ENCODE data around the gene CERS6. TPM values are rescaled to one million over a fixed set of nuclear protein-coding genes. Genes with fewer than 3 reads are reported as not detected.

Gene CERS6
- polyA plus RNA-seq, 1 donor (not counting 4 experiments of a cell fraction or from before 2014, with no cell fraction given): 19.5 TPM

DNA sequence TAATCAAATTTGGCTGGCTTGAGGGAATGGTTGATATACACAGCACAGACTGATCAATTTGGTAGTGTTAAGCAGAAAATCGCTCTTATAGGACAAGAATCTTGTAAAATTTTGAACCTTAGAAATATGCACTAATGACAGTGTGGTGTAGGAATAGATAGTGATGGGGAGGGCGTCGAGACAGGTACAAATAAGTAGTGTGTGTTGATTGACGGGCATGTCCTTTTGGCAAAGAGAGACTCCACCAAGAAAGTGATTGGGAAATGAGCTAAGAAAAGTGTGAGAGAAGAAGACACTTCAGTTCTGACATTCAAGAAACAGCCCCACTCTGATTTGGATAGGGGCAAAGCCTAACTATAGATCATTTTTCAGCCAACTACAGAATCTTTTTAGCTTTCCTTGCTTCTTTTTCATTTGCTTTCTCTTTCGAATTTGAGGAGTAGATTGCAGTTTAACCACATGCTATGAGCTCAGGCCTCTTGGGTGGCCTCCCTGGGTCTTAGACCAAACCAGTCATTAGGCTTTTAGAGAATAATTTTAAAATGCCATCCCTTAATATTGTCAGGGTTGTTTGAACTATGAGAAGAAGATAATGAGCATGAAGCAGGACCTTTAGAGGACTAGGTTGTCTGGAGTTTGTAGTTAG, 127.1 kb downstream of the CERS6 start:
- H3K4me1 ChIP-seq (ENCODE audit: control insufficient read depth, extremely low read depth, insufficient read depth, low read length): peaks cover 34% of the 10 kb centered on the region
- peak overlapping the region; percentile 95 for H3K27ac ChIP-seq (ENCODE audit: control insufficient read depth, insufficient read depth, low read length)
- no peaks in the 10 kb centered on the region for H3K9me3 ChIP-seq (ENCODE audit: control insufficient read depth, low read depth, low read length)
- H3K9me1 ChIP-seq (ENCODE audit: control insufficient read depth, extremely low read depth, insufficient read depth, low read length): no peaks in the 10 kb centered on the region
- peak overlapping the region in 1 of 3 experiments; percentile 7 for H3K4me3 ChIP-seq (ENCODE audit: control insufficient read depth in 2 of 3, extremely low read depth in 1 of 3, insufficient read depth in 2 of 3, low read depth in 1 of 3, low read length in 3 of 3)
- dilution Hi-C loops (cut with MboI; ENCODE audit: extremely low pct_ligation_motif_present, low sequenced_read_pairs): no loop called here
- H2AFZ ChIP-seq (ENCODE audit: control insufficient read depth, low read length): no peak overlapping the region
- peaks cover 30% of the 10 kb centered on the region for H3K79me2 ChIP-seq (ENCODE audit: control insufficient read depth, insufficient read depth, low read length)
- H3K36me3 ChIP-seq (ENCODE audit: control insufficient read depth in 2 of 2, extremely low read depth in 1 of 2, insufficient read depth in 2 of 2, low read length in 2 of 2): peaks cover 0 to 1% of the 10 kb centered on the region in 2 experiments
- H3K4me2 ChIP-seq (ENCODE audit: control insufficient read depth, extremely low read depth, insufficient read depth, low read depth, low read length): peak overlapping the region; percentile 75
- FAIRE-seq (peak; percentile 32), DNase-seq (ENCODE audit: low read depth, low spot score) (no peak)
- no peaks in the 10 kb centered on the region for H3K27me3 ChIP-seq (ENCODE audit: control insufficient read depth, extremely low read depth, insufficient read depth, low read length)
- H4K20me1 ChIP-seq (ENCODE audit: control insufficient read depth, extremely low read depth, insufficient read depth, low read length): no peaks in the 10 kb centered on the region
- TF ChIP-seq, protein P1, sequence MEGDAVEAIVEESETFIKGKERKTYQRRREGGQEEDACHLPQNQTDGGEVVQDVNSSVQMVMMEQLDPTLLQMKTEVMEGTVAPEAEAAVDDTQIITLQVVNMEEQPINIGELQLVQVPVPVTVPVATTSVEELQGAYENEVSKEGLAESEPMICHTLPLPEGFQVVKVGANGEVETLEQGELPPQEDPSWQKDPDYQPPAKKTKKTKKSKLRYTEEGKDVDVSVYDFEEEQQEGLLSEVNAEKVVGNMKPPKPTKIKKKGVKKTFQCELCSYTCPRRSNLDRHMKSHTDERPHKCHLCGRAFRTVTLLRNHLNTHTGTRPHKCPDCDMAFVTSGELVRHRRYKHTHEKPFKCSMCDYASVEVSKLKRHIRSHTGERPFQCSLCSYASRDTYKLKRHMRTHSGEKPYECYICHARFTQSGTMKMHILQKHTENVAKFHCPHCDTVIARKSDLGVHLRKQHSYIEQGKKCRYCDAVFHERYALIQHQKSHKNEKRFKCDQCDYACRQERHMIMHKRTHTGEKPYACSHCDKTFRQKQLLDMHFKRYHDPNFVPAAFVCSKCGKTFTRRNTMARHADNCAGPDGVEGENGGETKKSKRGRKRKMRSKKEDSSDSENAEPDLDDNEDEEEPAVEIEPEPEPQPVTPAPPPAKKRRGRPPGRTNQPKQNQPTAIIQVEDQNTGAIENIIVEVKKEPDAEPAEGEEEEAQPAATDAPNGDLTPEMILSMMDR (optimal IDR thresholded peaks at IDR 0.05 in 1 of 3, IDR thresholded peaks at IDR 0.05 in 1 of 3, conservative IDR thresholded peaks at IDR 0.05 in 1 of 3; ENCODE audit: extremely low read depth in 1 of 3, insufficient read depth in 2 of 3, low read length in 3 of 3): no peak
- TF ChIP-seq EZH2 (IDR thresholded peaks at IDR 0.05; ENCODE audit: low read length): no peak
- H3K9ac ChIP-seq (ENCODE audit: control insufficient read depth, extremely low read depth, insufficient read depth, low read length): peak overlapping the region; percentile 53

DNA sequence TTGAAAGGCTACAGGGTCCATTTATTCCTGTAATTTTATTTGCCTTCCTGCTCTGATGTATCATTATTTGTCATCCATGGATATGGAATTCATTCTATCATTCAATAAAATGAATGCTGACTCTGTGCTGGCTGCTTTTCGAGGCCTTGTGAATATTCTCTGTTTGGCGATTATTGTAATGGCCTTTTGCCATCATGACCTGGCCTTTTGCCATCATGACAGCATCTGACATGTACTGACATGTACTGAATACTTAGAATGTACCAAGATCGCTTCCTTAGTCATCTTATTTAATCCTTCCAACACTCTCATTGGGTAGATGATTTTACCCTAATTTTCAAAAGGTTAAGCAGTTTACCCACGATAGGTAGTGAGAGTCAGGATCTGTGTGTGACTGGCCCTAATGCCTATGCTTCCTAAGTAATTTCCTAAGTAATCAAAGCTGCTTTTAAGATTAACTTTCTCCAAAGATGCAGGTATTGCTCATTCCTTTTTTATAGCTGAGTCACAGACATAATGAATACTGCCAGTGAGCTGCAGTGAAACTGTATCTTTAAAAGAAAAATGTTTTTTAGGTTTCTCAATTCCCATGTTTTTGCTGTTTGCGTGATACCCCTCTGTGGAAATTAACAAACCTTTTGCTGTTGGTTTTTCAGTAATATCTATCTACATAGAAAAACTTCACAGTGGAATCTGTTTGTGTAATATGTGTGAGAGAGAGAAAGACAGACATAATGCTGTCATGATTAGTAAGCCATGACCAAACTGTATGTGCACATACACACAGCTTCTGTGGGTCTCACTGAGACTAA, 127.8 kb downstream of the CERS6 start:
- no peak for TF ChIP-seq EZH2 (IDR thresholded peaks at IDR 0.05; ENCODE audit: low read length)
- TF ChIP-seq, protein P1 (optimal IDR thresholded peaks at IDR 0.05 in 1 of 3, IDR thresholded peaks at IDR 0.05 in 1 of 3, conservative IDR thresholded peaks at IDR 0.05 in 1 of 3; ENCODE audit: extremely low read depth in 1 of 3, insufficient read depth in 2 of 3, low read length in 3 of 3): no peak
- H3K9me1 ChIP-seq (ENCODE audit: control insufficient read depth, extremely low read depth, insufficient read depth, low read length): no peaks in the 10 kb centered on the region
- dilution Hi-C loops (cut with MboI; ENCODE audit: extremely low pct_ligation_motif_present, low sequenced_read_pairs): no loop called here
- no peaks in the 10 kb centered on the region for H3K9me3 ChIP-seq (ENCODE audit: control insufficient read depth, low read depth, low read length)
- H3K4me2 ChIP-seq (ENCODE audit: control insufficient read depth, extremely low read depth, insufficient read depth, low read depth, low read length): peak overlapping the region; percentile 75
- H3K4me1 ChIP-seq (ENCODE audit: control insufficient read depth, extremely low read depth, insufficient read depth, low read length): peaks cover 29% of the 10 kb centered on the region
- peak; percentile 97 for FAIRE-seq
- DNase-seq (ENCODE audit: low read depth, low spot score): no peak
- H4K20me1 ChIP-seq (ENCODE audit: control insufficient read depth, extremely low read depth, insufficient read depth, low read length): no peaks in the 10 kb centered on the region
- peak overlapping the region; percentile 41 for H2AFZ ChIP-seq (ENCODE audit: control insufficient read depth, low read length)
- peak overlapping the region; percentile 65 for H3K9ac ChIP-seq (ENCODE audit: control insufficient read depth, extremely low read depth, insufficient read depth, low read length)
- peak overlapping the region; percentile 95 for H3K27ac ChIP-seq (ENCODE audit: control insufficient read depth, insufficient read depth, low read length)
- H3K4me3 ChIP-seq (ENCODE audit: control insufficient read depth in 2 of 3, extremely low read depth in 1 of 3, insufficient read depth in 2 of 3, low read depth in 1 of 3, low read length in 3 of 3): peak overlapping the region in 2 of 3 experiments; percentile 25 to 27
- H3K36me3 ChIP-seq (ENCODE audit: control insufficient read depth in 2 of 2, extremely low read depth in 1 of 2, insufficient read depth in 2 of 2, low read length in 2 of 2): peaks cover 0 to 1% of the 10 kb centered on the region in 2 experiments
- H3K79me2 ChIP-seq (ENCODE audit: control insufficient read depth, insufficient read depth, low read length): peaks cover 30% of the 10 kb centered on the region
- H3K27me3 ChIP-seq (ENCODE audit: control insufficient read depth, extremely low read depth, insufficient read depth, low read length): no peaks in the 10 kb centered on the region
